GM21576 (cell line): Measurements from ENCODE around the gene NCF4.

ENCODE experiments used
- ATAC-seq: cut with Tn5 transposase; IDR thresholded peaks from one replicate; pipeline ENCODE4 v1.9.1; 2021; ENCODE audit warnings: mild to moderate bottlenecking, moderate library complexity; ENCODE audit not compliant: unreplicated experiment

Gene NCF4

GRCh38 chr22:36863979-36864378 is 3.2 kb downstream of the NCF4 start:
- no peak for ATAC-seq

- ATAC-seq = no peak
Observed at GRCh38 chr22:36864454-36865215, 3.8 kb downstream of the NCF4 start.

- ATAC-seq = no peak
Observed at GRCh38 chr22:36865346-36865745, 4.5 kb downstream of the NCF4 start.

GRCh38 chr22:36867695-36868094 is 6.9 kb downstream of the NCF4 start:
- no peak for ATAC-seq

- ATAC-seq = no peak
Observed at GRCh38 chr22:36868546-36869181, 7.9 kb downstream of the NCF4 start.

- no peak for ATAC-seq
Observed at GRCh38 chr22:36870250-36870649, 9.4 kb downstream of the NCF4 start.

- no peak for ATAC-seq
Observed at GRCh38 chr22:36871669-36872081, 10.9 kb downstream of the NCF4 start.

GRCh38 chr22:36872084-36872483 is 11.3 kb downstream of the NCF4 start:
- ATAC-seq = no peak

- ATAC-seq = no peak
Observed at GRCh38 chr22:36872866-36873498, 12.2 kb downstream of the NCF4 start.

- ATAC-seq = no peak
Observed at GRCh38 chr22:36873614-36874308, 13.0 kb downstream of the NCF4 start.

GRCh38 chr22:36874309-36874696 is 13.5 kb downstream of the NCF4 start:
- ATAC-seq = no peak

GRCh38 chr22:36874736-36875135 is 13.9 kb downstream of the NCF4 start:
- no peak for ATAC-seq

- no peak for ATAC-seq
Observed at GRCh38 chr22:36875741-36876140, 14.9 kb downstream of the NCF4 start.

GRCh38 chr22:36879775-36880174 is 19.0 kb downstream of the NCF4 start:
- ATAC-seq = no peak

GRCh38 chr22:36881504-36882245 is 20.9 kb downstream of the NCF4 start:
- ATAC-seq = no peak

- ATAC-seq = no peak
Observed at GRCh38 chr22:36884349-36885158, 23.7 kb downstream of the NCF4 start.

- no peak for ATAC-seq
Observed at GRCh38 chr22:36885474-36885873, 24.7 kb downstream of the NCF4 start.

- no peak for ATAC-seq
Observed at GRCh38 chr22:36886016-36886415, 25.2 kb downstream of the NCF4 start.

GRCh38 chr22:36887162-36887561 is 26.4 kb downstream of the NCF4 start:
- ATAC-seq = no peak

- ATAC-seq = no peak
Observed at GRCh38 chr22:36891646-36892045, 30.8 kb downstream of the NCF4 start.
